Calu3 (cell line): ENCODE measurements around the gene PRPF4. TPM values are rescaled to one million over a fixed set of nuclear protein-coding genes. Genes with fewer than 3 reads are reported as not detected.
"Not testable (repeated sequence)": the region's sequence is repeated elsewhere in the genome, so short reads cannot be mapped to it uniquely, and the experiment has no call there.

ENCODE experiments used
- BruUV-seq: library from RNA; stranded (reverse); fragments of 400-500 nt; replicated peaks from 2 replicates; lab custom pipeline; 2021; lab: Mats Ljungman, UMichigan
- CTCF ChIA-PET: fragments of 300-600 bp; sonication (Branson Sonifier 250); formaldehyde crosslinking; loops from one replicate; lab custom pipeline; 2022; ENCODE audit warnings: antibody characterized with exemption; lab: Charles Lee
- DNase-seq: peaks from one replicate; pipeline ENCODE4 v3.0.0; 2022
- H3K27ac Mint-ChIP-seq: one replicate; pipeline ENCODE4 v1.8.0; 2022; ENCODE audit warnings: mixed read lengths; ENCODE audit not compliant: unreplicated experiment
- H3K27me3 Mint-ChIP-seq: one replicate; pipeline ENCODE4 v1.8.0; 2022; ENCODE audit warnings: mixed read lengths; ENCODE audit not compliant: unreplicated experiment
- H3K36me3 Mint-ChIP-seq: one replicate; pipeline ENCODE4 v1.8.0; 2022; ENCODE audit warnings: mild to moderate bottlenecking, moderate library complexity, mixed read lengths; ENCODE audit not compliant: insufficient read depth, unreplicated experiment
- H3K4me1 Mint-ChIP-seq: one replicate; pipeline ENCODE4 v1.8.0; 2022; ENCODE audit warnings: mild to moderate bottlenecking, low read depth, mixed read lengths; ENCODE audit not compliant: unreplicated experiment
- H3K4me3 Mint-ChIP-seq: one replicate; pipeline ENCODE4 v1.8.0; 2022; ENCODE audit warnings: mild to moderate bottlenecking, low read depth, moderate library complexity, mixed read lengths; ENCODE audit not compliant: unreplicated experiment
- H3K9me3 Mint-ChIP-seq: one replicate; pipeline ENCODE4 v1.8.0; 2022; ENCODE audit warnings: low read depth, mixed read lengths; ENCODE audit not compliant: unreplicated experiment
- CTCF ChIP-seq: fragments of 200-600 bp; IDR thresholded peaks from one replicate; pipeline ENCODE4 v1.8.0; 2022; ENCODE audit warnings: antibody characterized with exemption; ENCODE audit not compliant: unreplicated experiment
- intact Hi-C: fragments of 100-400 bp; cut with micrococcal nuclease; formaldehyde crosslinking; loops from one replicate; pipeline ENCODE4 v1.10.0; 2022; ENCODE audit not compliant: unreplicated experiment
- total RNA-seq: library from RNA; stranded (reverse); gene quantifications from 2 replicates; pipeline ENCODE4 v1.2.3, GENCODE V29; 2022

The PRPF4 gene
- total RNA-seq, 1 experiment from 2014 or later, result 23.7 TPM

GRCh38 chr9:113281356-113281755 lies 5.9 kb downstream of the PRPF4 start:
- no TSS peak for BruUV-seq
- CTCF ChIA-PET, result no interaction called here
- no peak for TF ChIP-seq CTCF
- H3K4me3 Mint-ChIP-seq, result no peak overlapping the region
- intact Hi-C loops, result no loop called here
- H3K27ac Mint-ChIP-seq, result no peak overlapping the region
- no peaks in the 10 kb centered on the region for H3K27me3 Mint-ChIP-seq
- H3K9me3 Mint-ChIP-seq, result no peaks in the 10 kb centered on the region
- peaks cover 33% of the 10 kb centered on the region for H3K36me3 Mint-ChIP-seq
- DNase-seq, result no peak
- H3K4me1 Mint-ChIP-seq, result no peaks in the 10 kb centered on the region

DNA sequence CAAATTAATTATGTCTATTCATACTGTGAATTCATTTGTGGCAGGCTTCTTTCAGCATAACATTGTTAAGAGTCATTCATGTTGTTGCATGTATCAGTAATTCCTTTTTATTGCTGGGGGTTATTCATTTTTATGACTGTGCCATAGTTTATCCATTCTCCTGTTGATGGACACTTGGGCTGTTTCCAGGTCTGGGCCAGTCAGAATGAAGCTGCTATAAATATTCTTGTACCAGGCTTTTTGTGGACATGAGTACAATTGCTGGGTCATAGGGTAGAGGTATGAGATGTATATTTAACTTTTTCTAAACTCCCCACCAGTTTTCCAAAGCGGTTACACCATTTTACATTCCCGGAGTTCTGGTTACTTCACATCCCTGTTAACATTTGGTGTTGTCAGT lies 13.6 kb downstream of the PRPF4 start:
- DNase-seq, result no peak
- TF ChIP-seq CTCF, result no peak
- H3K27me3 Mint-ChIP-seq, result no peaks in the 10 kb centered on the region
- no peaks in the 10 kb centered on the region for H3K36me3 Mint-ChIP-seq
- H3K9me3 Mint-ChIP-seq, result no peaks in the 10 kb centered on the region
- CTCF ChIA-PET, result no interaction called here
- BruUV-seq, result no TSS peak
- no peak overlapping the region for H3K4me3 Mint-ChIP-seq
- intact Hi-C loops, result no loop called here
- no peaks in the 10 kb centered on the region for H3K4me1 Mint-ChIP-seq
- H3K27ac Mint-ChIP-seq, result no peak overlapping the region

- CTCF ChIA-PET, result no interaction called here
- Mint-ChIP-seq H3K36me3 (no peaks in the 10 kb centered on the region), H3K27me3 (no peaks in the 10 kb centered on the region), H3K4me1 (no peaks in the 10 kb centered on the region), H3K4me3 (no peak overlapping the region), H3K9me3 (no peaks in the 10 kb centered on the region), H3K27ac (no peak overlapping the region)
- no TSS peak for BruUV-seq
- TF ChIP-seq CTCF, result no peak
- intact Hi-C loops, result no loop called here
- no peak for DNase-seq
These were observed 14.7 kb downstream of the PRPF4 start for GRCh38 chr9:113290052-113290607.

DNA sequence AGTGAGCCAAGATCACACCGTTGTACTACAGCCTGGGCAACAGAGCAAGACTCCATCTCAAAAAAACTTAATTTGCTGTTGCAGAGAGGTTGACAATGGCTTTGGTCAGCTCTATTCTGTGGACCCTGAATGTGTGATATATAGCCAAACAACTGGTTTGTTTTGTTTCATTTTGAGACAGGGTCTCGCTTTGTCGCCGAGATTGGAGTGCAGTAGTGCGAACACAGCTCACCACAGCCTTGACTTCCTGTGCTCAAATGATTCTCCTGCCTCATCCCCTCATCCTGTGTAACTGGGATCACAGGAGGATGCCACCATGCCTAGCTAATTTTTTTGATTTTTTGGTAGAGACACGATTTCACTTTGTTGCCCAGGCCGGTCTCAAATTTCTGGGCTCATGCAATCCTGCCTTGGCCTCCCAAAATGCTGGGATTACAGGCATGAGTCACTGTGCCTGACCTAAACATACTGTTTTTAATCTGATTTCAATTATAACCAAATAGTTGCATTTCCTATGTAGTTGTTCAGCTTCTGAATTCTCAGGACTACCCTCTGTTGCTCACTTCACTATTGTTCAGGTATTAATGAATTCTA lies 17.9 kb downstream of the PRPF4 start:
- BruUV-seq, result no TSS peak
- CTCF ChIA-PET, result no interaction called here
- no peak overlapping the region for H3K4me3 Mint-ChIP-seq
- intact Hi-C loops, result no loop called here
- peaks cover 2% of the 10 kb centered on the region for H3K27me3 Mint-ChIP-seq
- TF ChIP-seq CTCF, result no peak
- no peaks in the 10 kb centered on the region for H3K4me1 Mint-ChIP-seq
- H3K27ac Mint-ChIP-seq, result no peak overlapping the region
- no peak for DNase-seq
- no peaks in the 10 kb centered on the region for H3K9me3 Mint-ChIP-seq
- no peaks in the 10 kb centered on the region for H3K36me3 Mint-ChIP-seq

DNA sequence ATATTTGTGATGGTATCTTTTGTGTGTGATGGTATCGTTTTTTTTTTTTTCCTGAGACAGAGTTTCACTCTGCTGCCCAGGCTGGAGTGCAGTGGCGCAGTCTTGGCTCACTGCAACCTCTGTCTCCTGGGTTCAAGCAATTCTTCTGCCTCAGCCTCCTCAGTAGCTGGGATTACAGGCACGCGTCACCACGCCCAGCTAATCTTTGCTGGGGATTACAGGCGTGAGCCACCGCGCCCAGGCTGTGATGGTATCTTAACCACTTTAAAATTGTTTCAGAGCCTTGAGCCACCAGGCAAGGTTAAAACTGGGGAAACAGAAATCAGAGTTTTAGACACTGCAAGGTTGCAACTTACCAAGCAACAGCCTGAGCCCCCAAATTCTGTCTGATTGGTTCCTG lies 20.8 kb downstream of the PRPF4 start:
- BruUV-seq, H3K36me3 Mint-ChIP-seq, H3K27ac Mint-ChIP-seq, H3K9me3 Mint-ChIP-seq, DNase-seq, H3K4me3 Mint-ChIP-seq, intact Hi-C loops: not testable (repeated sequence)
- peaks cover 11% of the 10 kb centered on the region for H3K4me1 Mint-ChIP-seq
- CTCF ChIA-PET, result interaction anchor here (0.7 kb wide), 2 partner anchors 22 to 110 kb away, joined by 3 to 4 read pairs; no protein-coding TSS in a partner anchor
- peaks cover 12% of the 10 kb centered on the region for H3K27me3 Mint-ChIP-seq
